Retinal pigment epithelial cell (primary cell): ENCODE measurements around the gene MACROD1.

Experiments used
- DNase-seq: peaks from one replicate; pipeline ENCODE4 v3.0.0-alpha.2; 2010; ENCODE audit warnings: low read depth
- H3K4me3 ChIP-seq: 2 replicates; pipeline ENCODE4 v1.5.1; 2011; ENCODE audit warnings: mild to moderate bottlenecking, low read length, control low read depth, moderate library complexity
- TF ChIP-seq, protein P1 (sequence below): conservative IDR thresholded peaks from 2 replicates; pipeline ENCODE4 v1.5.1; 2011; ENCODE audit warnings: low read depth, low read length, control low read depth, inconsistent platforms

Gene MACROD1

DNA sequence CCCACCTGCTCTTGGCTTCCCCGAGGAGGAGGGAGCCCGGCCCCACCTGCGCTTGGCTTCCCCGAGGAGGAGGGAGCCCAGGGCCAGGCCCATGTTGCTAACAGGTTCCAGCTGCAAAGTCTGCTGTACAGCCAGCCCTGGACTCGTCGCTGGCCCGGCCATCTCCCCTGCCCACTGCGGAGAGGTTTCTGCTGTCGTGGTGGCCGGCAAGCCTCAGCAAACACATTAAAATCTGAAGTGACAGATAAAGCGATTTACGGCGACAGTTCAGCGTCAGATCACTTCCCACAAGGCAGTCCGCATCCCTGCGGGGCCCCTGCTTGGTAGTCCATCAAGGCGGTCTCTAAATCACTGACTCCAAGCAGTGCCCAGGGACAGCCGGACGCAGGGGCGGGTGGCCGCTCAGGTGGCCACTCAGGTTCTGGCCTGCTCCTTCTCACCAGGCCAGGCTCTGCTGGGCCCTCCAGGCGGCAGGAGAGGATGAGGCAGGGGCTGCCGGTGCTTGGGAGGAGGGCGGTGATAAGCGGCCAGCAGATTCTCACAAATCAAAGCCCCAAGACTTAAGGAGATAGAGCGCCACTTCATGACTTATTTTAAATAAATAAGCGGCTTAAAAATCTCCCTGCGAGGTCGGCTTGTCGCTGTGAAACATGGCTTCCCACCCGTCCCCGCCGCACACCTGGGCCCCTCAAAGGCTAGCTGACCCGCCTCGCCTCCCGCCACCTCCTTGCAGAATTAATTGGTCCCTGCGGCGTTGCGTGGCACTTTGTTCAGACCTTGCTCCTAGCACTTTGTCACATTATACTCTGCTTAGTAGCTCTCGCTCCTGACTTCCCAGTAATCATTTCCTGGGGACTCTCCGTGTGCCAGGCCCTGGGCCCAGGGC, 21.1 kb downstream of the MACROD1 start:
- H3K4me3 ChIP-seq, result no peak overlapping the region

DNA sequence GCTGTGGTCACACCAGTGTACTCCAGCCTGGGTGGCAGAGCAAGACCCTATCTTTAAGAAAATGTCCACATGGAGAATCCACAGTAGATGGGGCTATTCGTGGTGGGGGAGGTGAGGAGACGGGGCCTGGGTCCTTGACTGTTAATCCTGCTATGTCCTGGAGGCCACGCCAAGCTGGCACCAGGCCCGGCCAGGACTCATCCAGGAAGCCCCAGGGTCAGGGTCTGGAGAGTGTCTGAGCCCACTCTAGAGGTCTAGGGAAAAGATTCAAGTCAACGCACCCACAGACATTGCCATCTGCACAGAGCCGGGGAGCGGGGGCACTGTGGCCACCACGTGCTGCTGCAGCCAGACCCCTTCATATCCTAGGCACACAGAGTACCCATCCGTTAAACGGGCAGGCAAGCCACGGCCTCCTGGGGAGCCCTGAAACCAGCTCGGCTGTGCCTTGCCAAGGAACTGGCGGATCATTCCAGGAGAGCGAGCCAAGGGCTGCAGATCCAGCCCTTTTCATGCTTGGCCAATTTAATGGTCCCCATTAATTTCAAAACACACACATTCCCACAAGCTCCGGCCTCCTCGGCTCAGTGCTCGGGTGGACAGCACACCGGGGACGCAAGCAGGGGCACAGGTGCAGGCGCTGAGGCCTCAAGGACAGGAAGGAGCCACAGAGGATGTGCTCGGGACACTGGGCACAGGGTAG, 24.7 kb downstream of the MACROD1 start:
- TF ChIP-seq, protein P1, sequence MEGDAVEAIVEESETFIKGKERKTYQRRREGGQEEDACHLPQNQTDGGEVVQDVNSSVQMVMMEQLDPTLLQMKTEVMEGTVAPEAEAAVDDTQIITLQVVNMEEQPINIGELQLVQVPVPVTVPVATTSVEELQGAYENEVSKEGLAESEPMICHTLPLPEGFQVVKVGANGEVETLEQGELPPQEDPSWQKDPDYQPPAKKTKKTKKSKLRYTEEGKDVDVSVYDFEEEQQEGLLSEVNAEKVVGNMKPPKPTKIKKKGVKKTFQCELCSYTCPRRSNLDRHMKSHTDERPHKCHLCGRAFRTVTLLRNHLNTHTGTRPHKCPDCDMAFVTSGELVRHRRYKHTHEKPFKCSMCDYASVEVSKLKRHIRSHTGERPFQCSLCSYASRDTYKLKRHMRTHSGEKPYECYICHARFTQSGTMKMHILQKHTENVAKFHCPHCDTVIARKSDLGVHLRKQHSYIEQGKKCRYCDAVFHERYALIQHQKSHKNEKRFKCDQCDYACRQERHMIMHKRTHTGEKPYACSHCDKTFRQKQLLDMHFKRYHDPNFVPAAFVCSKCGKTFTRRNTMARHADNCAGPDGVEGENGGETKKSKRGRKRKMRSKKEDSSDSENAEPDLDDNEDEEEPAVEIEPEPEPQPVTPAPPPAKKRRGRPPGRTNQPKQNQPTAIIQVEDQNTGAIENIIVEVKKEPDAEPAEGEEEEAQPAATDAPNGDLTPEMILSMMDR, result no peak
- DNase-seq, result no peak
- no peak overlapping the region for H3K4me3 ChIP-seq

More for the DNA sequence above, 21.1 kb downstream of the MACROD1 start:
- TF ChIP-seq, protein P1, result no peak
- DNase-seq, result no peak

DNA sequence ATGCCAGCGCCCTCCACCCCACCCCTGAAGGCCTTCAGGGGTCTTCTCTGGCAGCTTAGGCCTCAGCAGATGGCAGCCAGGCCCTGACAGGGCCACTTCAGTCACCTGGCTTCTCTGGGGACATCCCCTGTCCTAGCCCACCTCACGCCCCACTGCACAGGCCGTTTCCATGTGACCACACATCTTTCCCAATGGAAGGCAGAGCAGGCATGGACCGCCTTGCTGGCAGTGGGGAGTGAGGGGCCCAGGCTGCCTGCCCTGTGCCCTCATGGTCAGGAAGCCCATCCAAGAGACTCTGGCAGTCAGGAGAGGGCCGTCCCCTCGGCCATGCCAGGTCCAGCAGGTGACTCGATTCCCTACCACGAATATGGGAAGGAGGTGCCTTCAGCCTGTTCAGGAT, 25.8 kb downstream of the MACROD1 start:
- DNase-seq, result no peak
- TF ChIP-seq, protein P1, result no peak
- H3K4me3 ChIP-seq, result no peak overlapping the region

DNA sequence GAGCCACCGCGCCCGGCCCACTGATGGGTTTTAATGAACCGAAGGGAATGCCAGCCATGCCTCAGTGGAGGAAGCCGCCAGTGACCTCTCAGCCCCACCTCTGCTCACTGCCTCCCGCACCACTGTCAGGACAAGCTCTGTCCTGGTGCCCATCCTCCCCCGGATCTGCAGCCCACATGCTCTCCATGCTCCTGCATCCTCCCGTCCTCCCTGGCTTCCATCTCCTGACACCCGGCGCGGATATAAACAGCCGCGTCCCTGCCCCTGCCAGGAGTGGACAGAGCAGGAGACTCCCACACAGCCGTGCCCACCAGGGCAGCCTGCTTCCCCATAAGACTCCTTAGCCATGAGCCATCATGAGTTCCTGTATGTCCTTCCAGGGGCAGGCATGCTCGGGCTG, 26.9 kb downstream of the MACROD1 start:
- TF ChIP-seq, protein P1, result no peak
- H3K4me3 ChIP-seq, result no peak overlapping the region
- no peak for DNase-seq

DNA sequence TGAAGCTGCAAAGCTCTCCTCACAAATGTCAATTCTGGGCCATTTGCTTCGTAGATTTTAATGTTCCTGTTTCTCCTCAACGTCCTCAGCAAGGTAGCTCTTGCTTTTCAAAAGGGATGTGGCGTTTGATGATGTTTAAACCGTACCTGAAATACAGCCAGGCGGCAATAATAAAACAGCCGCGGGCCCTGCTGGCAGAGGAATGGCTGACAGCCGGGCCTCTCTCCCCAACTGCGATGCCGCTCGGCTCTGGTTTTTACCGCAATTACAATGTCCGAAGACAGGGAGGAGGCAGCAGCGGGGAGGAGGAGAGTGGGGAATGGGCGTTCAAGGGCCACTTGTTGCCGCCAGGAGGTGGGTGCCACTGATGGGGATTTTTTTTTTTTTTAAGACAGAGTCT, 27.5 kb downstream of the MACROD1 start:
- DNase-seq, result no peak
- TF ChIP-seq, protein P1, result no peak
- no peak overlapping the region for H3K4me3 ChIP-seq

DNA sequence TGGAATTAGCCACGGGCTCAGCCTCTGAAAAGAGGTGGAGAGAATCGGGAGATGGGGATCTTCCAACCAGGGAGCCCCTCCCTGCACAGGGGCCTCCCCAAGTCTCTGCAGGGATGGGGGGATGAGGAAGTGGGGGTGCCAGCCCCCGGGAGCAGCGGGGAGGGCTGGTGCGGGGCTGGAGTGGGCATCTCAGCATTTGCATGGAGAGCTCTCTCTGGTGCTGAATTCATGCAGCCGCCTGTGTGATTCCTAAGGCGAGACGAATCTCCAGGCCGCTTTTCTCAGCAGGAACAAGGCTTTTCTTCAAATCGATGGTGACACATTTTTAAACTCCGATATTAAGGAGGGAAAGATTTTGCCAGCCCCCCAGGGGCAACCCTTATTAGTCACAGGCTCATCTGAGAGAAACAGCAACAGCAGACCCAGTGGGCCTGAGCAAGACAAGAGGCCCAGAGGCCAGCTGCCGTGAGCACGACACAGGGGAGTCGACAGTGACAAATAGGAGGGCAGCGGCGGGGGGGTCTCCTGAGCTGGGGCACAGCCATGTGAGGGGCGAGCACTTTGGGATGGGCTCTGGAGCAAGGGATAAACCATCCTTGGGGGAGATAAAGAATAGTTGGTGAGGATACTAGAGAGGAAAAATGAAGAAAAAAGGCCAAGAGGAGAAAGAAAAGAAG, 29.0 kb downstream of the MACROD1 start:
- TF ChIP-seq, protein P1, result no peak
- no peak overlapping the region for H3K4me3 ChIP-seq
- no peak for DNase-seq
